Astrocyte (in vitro differentiated cells and primary cell): Measurements from ENCODE around the gene CREB5. TPM values are rescaled to one million over a fixed set of nuclear protein-coding genes. Genes with fewer than 3 reads are reported as not detected.

Experiments
- DNase-seq: peaks from one replicate; pipeline ENCODE4 v3.0.0-alpha.2; 2010; ENCODE audit warnings: low read depth
- FAIRE-seq: peaks from 2 replicates; lab custom pipeline; 2011; peaks lifted over from hg19 to GRCh38; lab: Jason Lieb, UNC
- H2AFZ ChIP-seq: 2 replicates; pipeline ENCODE4 v1.6.0; 2012; ENCODE audit warnings: low read depth, low read length, inconsistent platforms
- H3K27ac ChIP-seq: 2 replicates; pipeline ENCODE4 v1.5.1; 2011; ENCODE audit warnings: low read depth, low read length, inconsistent platforms
- H3K27me3 ChIP-seq: 2 replicates; pipeline ENCODE4 v1.6.0; 2011; ENCODE audit warnings: low read length, inconsistent platforms; ENCODE audit not compliant: insufficient read depth
- H3K36me3 ChIP-seq: 2 replicates; pipeline ENCODE4 v1.5.1; 2011; ENCODE audit warnings: low read length, inconsistent platforms; ENCODE audit not compliant: insufficient read depth
- H3K4me1 ChIP-seq: 2 replicates; pipeline ENCODE4 v1.5.1; 2011; ENCODE audit warnings: low read length, inconsistent platforms; ENCODE audit not compliant: insufficient read depth
- H3K4me2 ChIP-seq: 2 replicates; pipeline ENCODE4 v1.6.0; 2012; ENCODE audit warnings: low read length, inconsistent platforms
- H3K4me3 ChIP-seq: 2 replicates; pipeline ENCODE4 v1.5.1; 2011; ENCODE audit warnings: low read depth, mild to moderate bottlenecking, low read length, inconsistent platforms; ENCODE audit not compliant: insufficient read depth
- H3K79me2 ChIP-seq: 2 replicates; pipeline ENCODE4 v1.6.0; 2012; ENCODE audit warnings: mild to moderate bottlenecking, low read length, inconsistent platforms; ENCODE audit not compliant: insufficient read depth
- H3K9ac ChIP-seq: 2 replicates; pipeline ENCODE4 v1.6.0; 2012; ENCODE audit warnings: mild to moderate bottlenecking, low read length, inconsistent platforms
- H3K9me3 ChIP-seq: 2 replicates; pipeline ENCODE4 v1.5.1; 2012; ENCODE audit warnings: low read depth, mild to moderate bottlenecking, low read length, inconsistent platforms; ENCODE audit not compliant: insufficient read depth
- H4K20me1 ChIP-seq: 2 replicates; pipeline ENCODE4 v1.6.0; 2012; ENCODE audit warnings: low read length, inconsistent platforms; ENCODE audit not compliant: insufficient read depth
- H3K27ac Mint-ChIP-seq: one replicate; pipeline ENCODE4 v1.8.0; 2021; ENCODE audit warnings: mild to moderate bottlenecking, mixed read lengths; ENCODE audit not compliant: unreplicated experiment
- H3K27me3 Mint-ChIP-seq: one replicate; pipeline ENCODE4 v1.8.0; 2021; ENCODE audit warnings: low read depth, mixed read lengths; ENCODE audit not compliant: unreplicated experiment
- H3K36me3 Mint-ChIP-seq: one replicate; pipeline ENCODE4 v1.8.0; 2021; ENCODE audit warnings: low read depth, mixed read lengths; ENCODE audit not compliant: unreplicated experiment
- H3K4me1 Mint-ChIP-seq: one replicate; pipeline ENCODE4 v1.8.0; 2021; ENCODE audit warnings: low read depth, mixed read lengths; ENCODE audit not compliant: unreplicated experiment
- H3K4me3 Mint-ChIP-seq: one replicate; pipeline ENCODE4 v1.8.0; 2021; ENCODE audit warnings: mild to moderate bottlenecking, moderate library complexity, mixed read lengths; ENCODE audit not compliant: unreplicated experiment
- H3K9me3 Mint-ChIP-seq: one replicate; pipeline ENCODE4 v1.8.0; 2021; ENCODE audit warnings: mild to moderate bottlenecking, mixed read lengths; ENCODE audit not compliant: unreplicated experiment
- EZH2 ChIP-seq: IDR thresholded peaks from 2 replicates; pipeline ENCODE4 v1.6.1; 2012; ENCODE audit warnings: mild to moderate bottlenecking, low read length, inconsistent platforms; ENCODE audit not compliant: insufficient read depth
- total RNA-seq: library from RNA; stranded (reverse); gene quantifications from 2 replicates; pipeline ENCODE4 v1.2.1, GENCODE V29; 2021
- TF ChIP-seq, protein P1 (sequence below): IDR thresholded peaks from 2 replicates; pipeline ENCODE4 v1.5.1; 2011; ENCODE audit warnings: low read depth, mild to moderate bottlenecking, inconsistent platforms, low read length, moderate library complexity; ENCODE audit not compliant: insufficient read depth

The CREB5 gene
- total RNA-seq, 1 donor from 2014 or later, result 25.4 TPM

DNA sequence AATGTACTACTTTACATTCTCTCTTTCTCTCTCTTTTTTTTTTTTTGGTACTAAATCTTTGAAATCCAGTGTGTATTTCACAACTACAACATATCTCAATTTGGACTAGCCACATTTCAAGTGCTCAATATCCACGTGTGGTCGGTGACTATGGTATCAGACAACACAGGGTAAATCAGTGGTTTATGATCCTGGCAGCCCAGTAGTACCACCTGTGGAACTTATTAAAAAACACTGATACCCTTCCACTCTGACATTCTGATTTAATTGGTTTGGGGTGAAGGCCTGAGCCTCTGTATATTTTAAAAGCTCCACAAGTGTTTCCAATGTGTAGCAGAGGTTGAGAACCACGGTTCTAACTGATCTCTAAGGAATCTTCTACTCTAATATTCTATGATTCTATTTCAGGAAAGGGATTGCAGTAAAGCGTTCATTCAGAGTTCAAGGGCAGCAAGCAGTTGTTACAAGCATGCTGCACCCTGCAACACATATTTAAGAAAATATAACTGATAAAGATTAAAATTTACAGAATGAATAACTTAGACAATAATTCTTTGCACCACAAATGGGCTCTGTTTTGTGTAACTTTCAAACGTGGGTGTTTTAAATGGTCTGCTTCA, 5.1 kb downstream of the CREB5 start:
- peaks cover 6% of the 10 kb centered on the region for H3K79me2 ChIP-seq
- no peaks in the 10 kb centered on the region for H3K27me3 ChIP-seq
- no peak for DNase-seq
- H3K9me3 Mint-ChIP-seq, result no peaks in the 10 kb centered on the region
- H3K9me3 ChIP-seq, result no peaks in the 10 kb centered on the region
- no peaks in the 10 kb centered on the region for H3K4me1 ChIP-seq
- FAIRE-seq, result no peak
- H3K36me3 ChIP-seq, result no peaks in the 10 kb centered on the region
- no peak overlapping the region for H3K27ac Mint-ChIP-seq
- H3K36me3 Mint-ChIP-seq, result no peaks in the 10 kb centered on the region
- H3K4me3 Mint-ChIP-seq, result no peak overlapping the region
- TF ChIP-seq EZH2, result no peak
- TF ChIP-seq, protein P1, sequence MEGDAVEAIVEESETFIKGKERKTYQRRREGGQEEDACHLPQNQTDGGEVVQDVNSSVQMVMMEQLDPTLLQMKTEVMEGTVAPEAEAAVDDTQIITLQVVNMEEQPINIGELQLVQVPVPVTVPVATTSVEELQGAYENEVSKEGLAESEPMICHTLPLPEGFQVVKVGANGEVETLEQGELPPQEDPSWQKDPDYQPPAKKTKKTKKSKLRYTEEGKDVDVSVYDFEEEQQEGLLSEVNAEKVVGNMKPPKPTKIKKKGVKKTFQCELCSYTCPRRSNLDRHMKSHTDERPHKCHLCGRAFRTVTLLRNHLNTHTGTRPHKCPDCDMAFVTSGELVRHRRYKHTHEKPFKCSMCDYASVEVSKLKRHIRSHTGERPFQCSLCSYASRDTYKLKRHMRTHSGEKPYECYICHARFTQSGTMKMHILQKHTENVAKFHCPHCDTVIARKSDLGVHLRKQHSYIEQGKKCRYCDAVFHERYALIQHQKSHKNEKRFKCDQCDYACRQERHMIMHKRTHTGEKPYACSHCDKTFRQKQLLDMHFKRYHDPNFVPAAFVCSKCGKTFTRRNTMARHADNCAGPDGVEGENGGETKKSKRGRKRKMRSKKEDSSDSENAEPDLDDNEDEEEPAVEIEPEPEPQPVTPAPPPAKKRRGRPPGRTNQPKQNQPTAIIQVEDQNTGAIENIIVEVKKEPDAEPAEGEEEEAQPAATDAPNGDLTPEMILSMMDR, result no peak
- H3K4me1 Mint-ChIP-seq, result peaks cover 7% of the 10 kb centered on the region
- no peak overlapping the region for H2AFZ ChIP-seq
- H3K4me3 ChIP-seq, result no peak overlapping the region
- no peak overlapping the region for H3K9ac ChIP-seq
- H3K4me2 ChIP-seq, result no peak overlapping the region
- H3K27me3 Mint-ChIP-seq, result no peaks in the 10 kb centered on the region
- no peaks in the 10 kb centered on the region for H4K20me1 ChIP-seq
- H3K27ac ChIP-seq, result no peak overlapping the region

DNA sequence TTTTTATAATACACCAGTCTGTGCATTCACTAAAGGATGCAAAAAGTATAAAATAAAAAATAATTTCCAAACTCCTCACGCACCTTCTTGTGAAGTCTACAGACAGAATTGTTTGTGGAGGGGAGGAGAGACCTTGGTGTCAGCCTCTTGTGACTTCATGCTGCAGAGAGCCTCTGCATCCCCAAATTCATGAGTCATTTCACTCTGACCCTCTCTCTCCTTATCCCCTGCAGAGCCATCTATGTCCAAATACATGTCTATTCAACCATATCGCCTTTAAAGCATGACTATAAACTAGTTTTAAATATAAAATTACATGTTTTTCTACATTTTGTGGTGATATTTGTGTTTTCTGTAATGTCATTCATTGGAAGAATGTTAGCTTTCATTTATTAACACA, 6.0 kb downstream of the CREB5 start:
- Mint-ChIP-seq H3K9me3 (no peaks in the 10 kb centered on the region), H3K27me3 (no peaks in the 10 kb centered on the region), H3K27ac (no peak overlapping the region), H3K36me3 (no peaks in the 10 kb centered on the region), H3K4me3 (no peak overlapping the region), H3K4me1 (peaks cover 1% of the 10 kb centered on the region)
- no peak overlapping the region for H3K27ac ChIP-seq
- no peaks in the 10 kb centered on the region for H3K4me1 ChIP-seq
- H3K4me2 ChIP-seq, result no peak overlapping the region
- H2AFZ ChIP-seq, result no peak overlapping the region
- H3K36me3 ChIP-seq, result no peaks in the 10 kb centered on the region
- H4K20me1 ChIP-seq, result no peaks in the 10 kb centered on the region
- no peaks in the 10 kb centered on the region for H3K27me3 ChIP-seq
- H3K79me2 ChIP-seq, result peaks cover 6% of the 10 kb centered on the region
- H3K4me3 ChIP-seq, result no peak overlapping the region
- no peak overlapping the region for H3K9ac ChIP-seq
- FAIRE-seq (no peak), DNase-seq (no peak)
- TF ChIP-seq EZH2, result no peak
- TF ChIP-seq, protein P1, result no peak
- H3K9me3 ChIP-seq, result no peaks in the 10 kb centered on the region

DNA sequence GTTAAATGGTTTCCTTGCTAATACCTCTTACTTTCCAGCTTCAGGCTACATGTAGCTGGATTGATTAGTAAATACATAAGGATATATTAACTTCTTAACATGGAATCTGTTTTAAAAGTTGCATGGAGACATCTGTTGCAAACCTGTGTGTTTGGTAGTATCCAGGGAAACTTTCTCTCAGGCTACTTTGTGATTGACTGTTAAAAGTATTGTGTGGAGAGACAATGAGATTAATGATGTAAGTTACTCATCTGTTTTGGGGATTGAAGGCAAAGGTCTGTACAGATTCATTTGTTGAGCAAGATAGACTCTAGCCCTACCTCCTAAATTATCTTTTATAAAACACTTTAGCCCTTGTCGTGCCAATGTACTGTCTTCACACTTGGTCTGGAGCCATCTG, 6.6 kb downstream of the CREB5 start:
- no peaks in the 10 kb centered on the region for H4K20me1 ChIP-seq
- H2AFZ ChIP-seq, result no peak overlapping the region
- Mint-ChIP-seq H3K27ac (no peak overlapping the region), H3K27me3 (no peaks in the 10 kb centered on the region), H3K4me3 (no peak overlapping the region), H3K4me1 (peaks cover 1% of the 10 kb centered on the region), H3K9me3 (no peaks in the 10 kb centered on the region), H3K36me3 (no peaks in the 10 kb centered on the region)
- H3K36me3 ChIP-seq, result no peaks in the 10 kb centered on the region
- FAIRE-seq (no peak), DNase-seq (no peak)
- no peaks in the 10 kb centered on the region for H3K27me3 ChIP-seq
- peaks cover 3% of the 10 kb centered on the region for H3K79me2 ChIP-seq
- H3K9ac ChIP-seq, result no peak overlapping the region
- TF ChIP-seq EZH2, result no peak
- TF ChIP-seq, protein P1, result no peak
- no peak overlapping the region for H3K27ac ChIP-seq
- H3K4me3 ChIP-seq, result no peak overlapping the region
- H3K4me1 ChIP-seq, result no peaks in the 10 kb centered on the region
- H3K9me3 ChIP-seq, result no peaks in the 10 kb centered on the region
- no peak overlapping the region for H3K4me2 ChIP-seq
